Keratinocyte (primary cell): Measurements from ENCODE around the gene TBC1D2.

Experiments
- CTCF ChIP-seq, 3 experiments: IDR thresholded peaks in 1 of 3; conservative IDR thresholded peaks in 1 of 3; optimal IDR thresholded peaks in 1 of 3; 2 replicates in 2 of 3; 3 replicates in 1 of 3; pipeline versions ENCODE3 to v1.5.1; 2011; ENCODE audit warnings: low read length in 3 of 3, mild to moderate bottlenecking in 3 of 3, moderate library complexity in 2 of 3, control low read depth in 1 of 3, inconsistent platforms in 1 of 3; ENCODE audit not compliant: insufficient read depth in 2 of 3; ENCODE audit errors: extremely low read depth in 1 of 3
- EZH2 ChIP-seq: IDR thresholded peaks from one replicate; pipeline ENCODE4 v1.6.1; 2012; ENCODE audit warnings: inconsistent platforms, mild to moderate bottlenecking, low read length, moderate library complexity

GRCh38 chr9:98175028-98175569, 80.3 kb downstream of the TBC1D2 start:
- TF ChIP-seq CTCF (optimal IDR thresholded peaks at IDR 0.05 in 1 of 3, IDR thresholded peaks at IDR 0.05 in 1 of 3, conservative IDR thresholded peaks at IDR 0.05 in 1 of 3; ENCODE audit: extremely low read depth in 1 of 3, insufficient read depth in 2 of 3, low read length in 3 of 3) (no peak), EZH2 (no peak)
